ENCODE results near the gene RER1.

Gene RER1

DNA sequence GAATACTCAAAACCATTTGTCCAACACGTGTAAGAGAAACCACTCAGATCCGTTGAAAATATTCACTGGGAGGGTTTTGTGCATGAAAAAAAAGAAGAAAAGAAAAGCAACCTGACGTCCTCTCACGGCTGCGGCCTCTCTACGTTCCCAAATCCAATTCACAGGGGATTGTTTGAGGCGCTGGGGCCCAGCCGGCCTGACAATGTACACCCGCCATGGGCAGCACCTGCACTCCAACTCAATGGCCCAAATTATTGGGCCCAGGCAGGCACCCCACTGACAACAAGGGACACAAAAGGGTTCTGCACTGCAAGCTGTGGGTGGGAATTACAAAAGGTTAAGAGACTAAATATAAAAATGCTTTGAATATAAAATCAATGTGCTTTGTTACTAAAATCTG lies 41.8 kb upstream of the RER1 start:
- Histone ChIP-seq H3K27me3 (ENCODE audit: insufficient read depth, low read depth, severe bottlenecking) (no peaks in the 10 kb centered on the region), H3K36me3 (no peaks in the 10 kb centered on the region), H3K9me3 (ENCODE audit: severe bottlenecking) (no peaks in the 10 kb centered on the region), H3K4me3 (ENCODE audit: low read depth, low read length) (no peak overlapping the region), H3K27ac (no peak overlapping the region)
- TF ChIP-seq, protein P1, sequence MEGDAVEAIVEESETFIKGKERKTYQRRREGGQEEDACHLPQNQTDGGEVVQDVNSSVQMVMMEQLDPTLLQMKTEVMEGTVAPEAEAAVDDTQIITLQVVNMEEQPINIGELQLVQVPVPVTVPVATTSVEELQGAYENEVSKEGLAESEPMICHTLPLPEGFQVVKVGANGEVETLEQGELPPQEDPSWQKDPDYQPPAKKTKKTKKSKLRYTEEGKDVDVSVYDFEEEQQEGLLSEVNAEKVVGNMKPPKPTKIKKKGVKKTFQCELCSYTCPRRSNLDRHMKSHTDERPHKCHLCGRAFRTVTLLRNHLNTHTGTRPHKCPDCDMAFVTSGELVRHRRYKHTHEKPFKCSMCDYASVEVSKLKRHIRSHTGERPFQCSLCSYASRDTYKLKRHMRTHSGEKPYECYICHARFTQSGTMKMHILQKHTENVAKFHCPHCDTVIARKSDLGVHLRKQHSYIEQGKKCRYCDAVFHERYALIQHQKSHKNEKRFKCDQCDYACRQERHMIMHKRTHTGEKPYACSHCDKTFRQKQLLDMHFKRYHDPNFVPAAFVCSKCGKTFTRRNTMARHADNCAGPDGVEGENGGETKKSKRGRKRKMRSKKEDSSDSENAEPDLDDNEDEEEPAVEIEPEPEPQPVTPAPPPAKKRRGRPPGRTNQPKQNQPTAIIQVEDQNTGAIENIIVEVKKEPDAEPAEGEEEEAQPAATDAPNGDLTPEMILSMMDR (IDR thresholded peaks at IDR 0.05; ENCODE audit: low read depth, low read length): no peak
- DNase-seq: no peak

DNA sequence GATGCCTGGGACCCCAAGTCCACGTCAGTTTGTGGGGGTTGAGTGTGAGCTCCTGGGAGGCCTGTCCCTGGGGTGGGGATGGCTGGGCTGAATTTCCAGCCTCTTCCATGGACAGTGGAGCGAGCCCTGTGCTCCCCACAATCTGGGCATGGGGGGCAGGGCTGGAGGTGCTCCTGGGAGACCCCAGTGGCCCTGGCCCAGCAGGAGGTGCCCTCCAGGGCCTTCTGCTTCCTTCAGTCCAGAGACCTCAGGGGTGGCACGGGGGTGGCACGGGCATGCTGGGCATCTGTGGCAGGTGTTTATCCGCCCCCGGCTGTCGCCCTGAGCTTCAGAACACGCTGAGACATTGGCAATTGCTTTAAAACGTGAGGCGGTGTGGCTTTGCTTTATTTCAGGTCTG lies 41.1 kb upstream of the RER1 start:
- TF ChIP-seq, protein P1 (IDR thresholded peaks at IDR 0.05; ENCODE audit: low read depth, low read length): no peak
- H3K27me3 ChIP-seq (ENCODE audit: insufficient read depth, low read depth, severe bottlenecking): no peaks in the 10 kb centered on the region
- H3K27ac ChIP-seq: no peak overlapping the region
- H3K36me3 ChIP-seq: no peaks in the 10 kb centered on the region
- H3K9me3 ChIP-seq (ENCODE audit: severe bottlenecking): no peaks in the 10 kb centered on the region
- no peak for DNase-seq
- H3K4me3 ChIP-seq (ENCODE audit: low read depth, low read length): no peak overlapping the region

DNA sequence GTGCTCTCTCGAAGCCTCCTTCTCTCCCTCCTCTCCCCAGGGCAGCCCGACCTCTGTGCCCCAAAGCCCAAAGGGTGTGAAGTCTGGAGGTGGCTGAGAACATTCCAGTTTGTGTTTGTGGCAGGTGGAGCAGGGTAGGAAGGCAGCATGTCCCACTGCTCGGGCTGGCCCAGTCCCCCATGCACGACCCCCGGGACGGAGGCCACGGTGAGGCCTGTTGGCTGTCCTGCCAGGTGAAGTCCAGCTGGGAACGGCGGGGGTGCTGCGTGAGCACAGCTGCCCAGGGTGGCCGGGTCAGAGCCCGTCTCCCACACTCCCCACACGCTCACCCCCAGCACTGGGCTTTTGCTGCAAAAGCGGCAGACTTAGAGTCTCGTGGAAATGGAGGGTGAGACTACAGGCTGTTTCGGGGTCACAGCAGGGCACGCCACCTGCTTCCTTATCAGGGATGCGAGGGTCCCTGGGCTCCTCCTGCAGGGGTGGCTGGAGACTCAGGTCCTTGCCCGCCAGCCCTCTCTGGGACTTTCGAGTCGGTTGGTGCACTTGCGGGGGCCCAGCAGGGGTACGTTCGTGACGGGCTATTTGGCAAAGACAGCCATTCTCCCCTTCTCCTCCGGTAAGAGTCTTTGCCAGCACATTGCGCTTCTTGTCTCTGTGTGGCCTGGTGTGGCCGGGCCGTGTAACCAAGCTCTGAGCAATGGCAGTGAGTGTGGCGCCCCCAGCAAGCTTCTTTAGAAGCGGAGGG lies 40.6 kb upstream of the RER1 start:
- H3K4me3 ChIP-seq (ENCODE audit: low read depth, low read length): no peak overlapping the region
- TF ChIP-seq, protein P1 (IDR thresholded peaks at IDR 0.05; ENCODE audit: low read depth, low read length): no peak
- no peaks in the 10 kb centered on the region for H3K9me3 ChIP-seq (ENCODE audit: severe bottlenecking)
- DNase-seq: no peak
- H3K36me3 ChIP-seq: no peaks in the 10 kb centered on the region
- H3K27ac ChIP-seq: no peak overlapping the region
- H3K27me3 ChIP-seq (ENCODE audit: insufficient read depth, low read depth, severe bottlenecking): no peaks in the 10 kb centered on the region

DNA sequence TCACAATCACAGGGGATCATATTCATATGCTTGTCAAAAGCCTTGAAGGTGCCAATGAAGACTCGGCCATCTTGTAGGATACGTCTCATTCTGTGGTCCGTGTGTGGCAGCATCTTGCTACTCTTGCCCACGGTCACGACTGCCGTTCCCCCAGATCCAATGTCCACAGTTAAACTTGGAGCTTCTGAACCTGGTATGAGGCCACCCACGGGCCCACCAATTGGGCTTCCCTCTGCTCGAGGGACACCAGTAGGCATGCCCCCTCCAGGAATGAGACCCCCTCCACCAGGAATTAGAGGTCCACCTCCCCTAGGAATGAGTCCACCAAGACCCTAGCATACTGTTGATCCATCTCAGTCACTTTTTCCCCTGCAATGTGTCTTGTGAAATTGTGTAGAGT lies 39.9 kb upstream of the RER1 start:
- TF ChIP-seq, protein P1 (IDR thresholded peaks at IDR 0.05; ENCODE audit: low read depth, low read length): no peak
- Histone ChIP-seq H3K27ac (no peak overlapping the region), H3K27me3 (ENCODE audit: insufficient read depth, low read depth, severe bottlenecking) (no peaks in the 10 kb centered on the region), H3K4me3 (ENCODE audit: low read depth, low read length) (no peak overlapping the region), H3K36me3 (no peaks in the 10 kb centered on the region), H3K9me3 (ENCODE audit: severe bottlenecking) (no peaks in the 10 kb centered on the region)
- no peak for DNase-seq

DNA sequence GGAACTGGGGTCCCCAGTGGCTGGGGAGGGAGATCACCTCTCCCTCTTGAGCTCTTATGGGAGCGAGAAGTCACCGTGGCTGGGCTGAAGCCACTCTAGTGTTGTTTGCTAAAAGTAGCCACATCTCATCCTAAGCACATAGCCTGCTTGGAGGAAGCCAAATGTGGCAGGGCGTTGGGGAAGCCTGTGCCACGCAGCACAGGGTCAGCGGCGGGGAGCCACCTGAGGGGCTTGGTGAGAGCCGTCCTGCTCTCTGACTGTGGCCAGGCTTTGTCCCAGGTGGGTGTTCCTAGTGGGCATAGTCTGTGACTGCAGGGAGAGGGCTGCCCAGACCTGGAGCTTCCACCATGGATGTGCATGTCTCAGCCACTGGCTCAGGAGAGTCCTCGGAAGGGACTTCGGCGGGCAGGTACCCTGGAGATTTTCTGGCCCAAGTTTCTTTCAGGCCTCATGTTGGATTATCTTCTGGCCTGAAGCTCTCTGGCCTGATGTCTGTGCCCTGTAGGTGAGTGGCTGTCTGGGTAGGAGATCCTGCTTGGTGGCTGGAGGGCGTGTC lies 39.2 kb upstream of the RER1 start:
- no peak for DNase-seq
- no peak overlapping the region for H3K4me3 ChIP-seq (ENCODE audit: low read depth, low read length)

More for the DNA sequence above, 39.2 kb upstream of the RER1 start:
- Histone ChIP-seq H3K36me3 (no peaks in the 10 kb centered on the region), H3K9me3 (ENCODE audit: severe bottlenecking) (no peaks in the 10 kb centered on the region), H3K27ac (no peak overlapping the region), H3K27me3 (ENCODE audit: insufficient read depth, low read depth, severe bottlenecking) (no peaks in the 10 kb centered on the region)
- TF ChIP-seq, protein P1 (IDR thresholded peaks at IDR 0.05; ENCODE audit: low read depth, low read length): no peak

Measured in WERI-Rb-1 (cell line).